ENCODE measurements around the gene NELL1. TPM values are rescaled to one million over a fixed set of nuclear protein-coding genes. Genes with fewer than 3 reads are reported as not detected.

NELL1 gene
- not detected in 5 replicates for total RNA-seq (2022; extraction: Qiagen RNA extraction; ENCODE audit: low read depth)

DNA sequence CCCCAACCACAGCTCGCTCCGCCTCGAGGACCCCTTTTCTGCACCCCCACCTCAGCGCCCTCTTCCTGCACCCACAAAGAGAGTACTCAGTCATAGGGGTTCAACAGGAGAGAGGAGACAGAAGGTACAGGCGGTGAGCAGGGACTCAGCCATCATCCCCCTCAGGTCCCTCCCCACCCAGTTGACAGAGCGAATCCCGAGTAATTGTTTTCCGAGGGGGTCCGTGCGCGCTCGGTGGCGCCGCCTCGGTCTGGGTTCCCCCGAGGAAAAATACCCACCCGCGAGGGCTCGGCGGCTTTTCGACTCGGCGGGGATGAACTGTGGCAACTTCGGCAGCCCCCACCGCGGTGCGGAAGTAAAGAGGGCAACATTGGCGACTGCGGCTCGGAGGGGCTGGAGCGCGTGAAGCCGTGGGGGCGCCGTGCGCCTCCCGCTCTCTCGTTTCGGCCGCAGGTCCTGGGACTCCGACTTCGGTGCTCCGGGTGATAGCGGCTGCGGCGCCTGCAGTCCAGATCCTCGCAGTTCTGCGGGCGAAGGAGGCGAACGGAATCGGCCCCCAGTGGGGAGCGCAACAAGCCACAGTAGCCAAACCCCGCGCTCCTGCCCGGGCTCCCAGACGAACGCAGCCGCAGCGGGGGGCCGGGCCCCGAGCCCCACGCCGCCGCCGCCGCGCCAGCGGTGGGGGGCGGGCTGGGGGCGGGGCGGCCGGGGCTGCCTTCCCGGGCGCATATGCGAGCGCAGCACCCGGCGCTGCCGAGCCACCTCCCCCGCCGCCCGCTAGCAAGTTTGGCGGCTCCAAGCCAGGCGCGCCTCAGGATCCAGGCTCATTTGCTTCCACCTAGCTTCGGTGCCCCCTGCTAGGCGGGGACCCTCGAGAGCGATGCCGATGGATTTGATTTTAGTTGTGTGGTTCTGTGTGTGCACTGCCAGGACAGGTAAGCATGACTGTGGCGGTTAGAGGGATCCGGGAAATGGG, at the start of gene NELL1:
TSS of gene NELL1 (plus strand) at position 743 of the 976 bp plus-strand sequence.

Other genes starting within 250 kb of the NELL1 start
- not detected in 5 replicates for gene SLC6A5, start 70.0 kb upstream of the NELL1 start, total RNA-seq (2022; extraction: Qiagen RNA extraction; ENCODE audit: low read depth)

All from A549 treated with DMSO at 1 μM for 4 hours (cell line).